Measurements from ENCODE around the gene GPR183.

Gene GPR183

GRCh38 chr13:99278200-99278599 lies 29.0 kb downstream of the GPR183 start:
- peaks cover 19 to 58% (median 47%) of the 10 kb centered on the region in 11 experiments for H3K36me3 ChIP-seq
- no peaks in the 10 kb centered on the region; a peak in 1 of 22 replicates for H3K9me3 ChIP-seq (replicated peaks in 1 of 11)
- no peak for TF ChIP-seq Cebpa-rat (IDR thresholded peaks at IDR 0.05)
- no peak overlapping the region; a peak in 1 of 22 replicates for H3K9ac ChIP-seq
- peaks cover 64 to 94% (median 90%) of the 10 kb centered on the region in 10 experiments for H3K4me1 ChIP-seq
- no peaks in the 10 kb centered on the region for H3K27me3 ChIP-seq
- H3K27ac ChIP-seq, result peak overlapping the region in 6 of 11 experiments; percentile 81 to 87 (median 82); a peak in 14 of 22 replicates
- H3K4me3 ChIP-seq, result no peak overlapping the region
- peak overlapping the region; percentile 35 to 91 (median 74) for H3K4me2 ChIP-seq
- peaks cover 0 to 12% (median 0%) of the 10 kb centered on the region in 11 experiments; a peak in 3 of 22 replicates for H4K20me1 ChIP-seq

GRCh38 chr13:99277629-99278028 lies 29.6 kb downstream of the GPR183 start:
- H3K4me1 ChIP-seq, result peaks cover 59 to 88% (median 84%) of the 10 kb centered on the region in 10 experiments

GRCh38 chr13:99276706-99277105 lies 30.5 kb downstream of the GPR183 start:
- no peak for TF ChIP-seq Cebpa-rat (IDR thresholded peaks at IDR 0.05)
- Histone ChIP-seq H3K9ac (no peak overlapping the region), H3K9me3 (replicated peaks in 1 of 11) (peaks cover 8 to 11% (median 10%) of the 10 kb centered on the region in 11 experiments; a peak in 21 of 22 replicates)

More at GRCh38 chr13:99277629-99278028, 29.6 kb downstream of the GPR183 start:
- H3K9me3 ChIP-seq (replicated peaks in 1 of 11), result peaks cover 1 to 3% (median 2%) of the 10 kb centered on the region in 11 experiments; a peak in 21 of 22 replicates
- H3K27ac ChIP-seq, result peak overlapping the region in 7 of 11 experiments; percentile 23 to 87 (median 81); a peak in 14 of 22 replicates
- no peaks in the 10 kb centered on the region for H3K27me3 ChIP-seq
- TF ChIP-seq Cebpa-rat (IDR thresholded peaks at IDR 0.05), result no peak
- H4K20me1 ChIP-seq, result peaks cover 0 to 12% (median 0%) of the 10 kb centered on the region in 11 experiments; a peak in 3 of 22 replicates
- H3K4me2 ChIP-seq, result peak overlapping the region; percentile 35 to 91 (median 74)
- H3K4me3 ChIP-seq, result no peak overlapping the region
- H3K9ac ChIP-seq, result peak overlapping the region in 1 of 11 experiments; percentile 3; a peak in 3 of 22 replicates
- peaks cover 20 to 62% (median 49%) of the 10 kb centered on the region in 11 experiments for H3K36me3 ChIP-seq

GRCh38 chr13:99275093-99275469 lies 32.1 kb downstream of the GPR183 start:
- Histone ChIP-seq H3K27me3 (no peaks in the 10 kb centered on the region), H3K27ac (peak overlapping the region in 4 of 11 experiments; percentile 3 to 22 (median 14); a peak in 2 of 22 replicates), H3K4me2 (peak overlapping the region; percentile 7 to 85 (median 50); a peak in 20 of 22 replicates), H3K9me3 (replicated peaks in 1 of 11) (peaks cover 8 to 13% (median 10%) of the 10 kb centered on the region in 11 experiments; a peak in 21 of 22 replicates), H3K4me3 (no peak overlapping the region), H3K9ac (no peak overlapping the region), H3K36me3 (peaks cover 23 to 71% (median 59%) of the 10 kb centered on the region in 11 experiments), H4K20me1 (peaks cover 0 to 12% (median 0%) of the 10 kb centered on the region in 11 experiments; a peak in 2 of 22 replicates), H3K4me1 (peaks cover 33 to 85% (median 73%) of the 10 kb centered on the region in 10 experiments)
- TF ChIP-seq Cebpa-rat (IDR thresholded peaks at IDR 0.05), result no peak

More at GRCh38 chr13:99276706-99277105, 30.5 kb downstream of the GPR183 start:
- Histone ChIP-seq H3K4me1 (peaks cover 50 to 85% (median 76%) of the 10 kb centered on the region in 10 experiments), H3K27ac (peak overlapping the region in 6 of 11 experiments; percentile 19 to 86 (median 63); a peak in 10 of 22 replicates), H3K36me3 (peaks cover 23 to 72% (median 58%) of the 10 kb centered on the region in 11 experiments), H3K27me3 (no peaks in the 10 kb centered on the region), H4K20me1 (peaks cover 0 to 12% (median 0%) of the 10 kb centered on the region in 11 experiments; a peak in 3 of 22 replicates), H3K4me3 (no peak overlapping the region), H3K4me2 (peak overlapping the region in 6 of 11 experiments; percentile 70 to 91 (median 86); a peak in 11 of 22 replicates)

GRCh38 chr13:99273128-99273527 lies 34.1 kb downstream of the GPR183 start:
- no peak overlapping the region for H3K4me3 ChIP-seq
- no peak overlapping the region for H3K27ac ChIP-seq
- peaks cover 26 to 64% (median 51%) of the 10 kb centered on the region in 11 experiments for H3K36me3 ChIP-seq
- TF ChIP-seq Cebpa-rat (IDR thresholded peaks at IDR 0.05), result no peak
- H3K27me3 ChIP-seq, result no peaks in the 10 kb centered on the region
- peaks cover 34 to 82% (median 70%) of the 10 kb centered on the region in 10 experiments for H3K4me1 ChIP-seq
- H4K20me1 ChIP-seq, result peaks cover 0 to 12% (median 0%) of the 10 kb centered on the region in 11 experiments; a peak in 2 of 22 replicates
- H3K9ac ChIP-seq, result no peak overlapping the region
- no peak overlapping the region for H3K4me2 ChIP-seq
- H3K9me3 ChIP-seq (replicated peaks in 1 of 11), result peaks cover 8 to 13% (median 10%) of the 10 kb centered on the region in 11 experiments; a peak in 21 of 22 replicates

GRCh38 chr13:99272481-99272880 lies 34.7 kb downstream of the GPR183 start:
- Histone ChIP-seq H3K4me3 (no peak overlapping the region), H3K9ac (no peak overlapping the region), H3K4me2 (peak overlapping the region in 1 of 11 experiments; percentile 76; a peak in 1 of 22 replicates), H3K9me3 (replicated peaks in 1 of 11) (peaks cover 8 to 13% (median 10%) of the 10 kb centered on the region in 11 experiments; a peak in 21 of 22 replicates), H3K36me3 (peaks cover 32 to 71% (median 56%) of the 10 kb centered on the region in 11 experiments), H3K27me3 (no peaks in the 10 kb centered on the region), H3K27ac (peak overlapping the region in 7 of 11 experiments; percentile 3 to 61 (median 34); a peak in 7 of 22 replicates), H4K20me1 (peaks cover 0 to 12% (median 0%) of the 10 kb centered on the region in 11 experiments; a peak in 3 of 22 replicates), H3K4me1 (peaks cover 34 to 82% (median 70%) of the 10 kb centered on the region in 10 experiments)
- no peak for TF ChIP-seq Cebpa-rat (IDR thresholded peaks at IDR 0.05)

- Histone ChIP-seq H3K9ac (peak overlapping the region in 3 of 11 experiments; percentile 10 to 47 (median 16); a peak in 4 of 22 replicates), H3K27ac (peak overlapping the region in 9 of 11 experiments; percentile 3 to 71 (median 57); a peak in 14 of 22 replicates), H3K9me3 (replicated peaks in 1 of 11) (peaks cover 8 to 13% (median 10%) of the 10 kb centered on the region in 11 experiments; a peak in 21 of 22 replicates), H3K4me1 (peaks cover 46 to 82% (median 71%) of the 10 kb centered on the region in 10 experiments), H3K4me2 (peak overlapping the region in 6 of 11 experiments; percentile 23 to 76 (median 54); a peak in 10 of 22 replicates), H3K36me3 (peaks cover 27 to 69% (median 52%) of the 10 kb centered on the region in 11 experiments), H4K20me1 (peaks cover 0 to 12% (median 2%) of the 10 kb centered on the region in 11 experiments; a peak in 5 of 22 replicates), H3K27me3 (no peaks in the 10 kb centered on the region), H3K4me3 (no peak overlapping the region)
- no peak for TF ChIP-seq Cebpa-rat (IDR thresholded peaks at IDR 0.05)
These were observed 36.0 kb downstream of the GPR183 start for GRCh38 chr13:99271249-99271648.

- Histone ChIP-seq H3K4me2 (peak overlapping the region in 6 of 11 experiments; percentile 23 to 76 (median 54); a peak in 11 of 22 replicates), H3K4me3 (no peak overlapping the region), H3K27me3 (no peaks in the 10 kb centered on the region), H3K9me3 (replicated peaks in 1 of 11) (peaks cover 8 to 13% (median 10%) of the 10 kb centered on the region in 11 experiments; a peak in 21 of 22 replicates), H4K20me1 (peaks cover 0 to 12% (median 4%) of the 10 kb centered on the region in 11 experiments; a peak in 5 of 22 replicates), H3K27ac (peak overlapping the region in 9 of 11 experiments; percentile 25 to 71 (median 57); a peak in 15 of 22 replicates), H3K36me3 (peaks cover 20 to 62% (median 45%) of the 10 kb centered on the region in 11 experiments), H3K9ac (peak overlapping the region in 2 of 11 experiments; percentile 10 to 47; a peak in 4 of 22 replicates), H3K4me1 (peaks cover 48 to 80% (median 70%) of the 10 kb centered on the region in 10 experiments)
- TF ChIP-seq Cebpa-rat (IDR thresholded peaks at IDR 0.05), result no peak
These were observed 36.7 kb downstream of the GPR183 start for GRCh38 chr13:99270518-99270917.
